PC-3 (cell line): ENCODE measurements around the gene WIZ. TPM values are rescaled to one million over a fixed set of nuclear protein-coding genes. Genes with fewer than 3 reads are reported as not detected.

Experiments used
- ATAC-seq: fragments of 200-7000 bp; cut with Tn5 transposase; 2 replicates; pipeline ENCODE4 v1.9.1; 2020; ENCODE audit warnings: mild to moderate bottlenecking, moderate library complexity
- BruUV-seq: library from RNA; stranded (reverse); fragments of 400-500 nt; replicated peaks from 2 replicates; lab custom pipeline; 2021; lab: Mats Ljungman, UMichigan
- CTCF ChIA-PET: fragments of 300-600 bp; sonication (Branson Sonifier 250); formaldehyde crosslinking; loops from one replicate; lab custom pipeline; 2022; ENCODE audit warnings: antibody characterized with exemption; lab: Charles Lee
- POLR2A ChIA-PET: fragments of 300-600 bp; sonication (Branson Sonifier 250); formaldehyde crosslinking; loops from one replicate; lab custom pipeline; 2022; ENCODE audit warnings: antibody characterized with exemption; ENCODE audit not compliant: unreplicated experiment; lab: Charles Lee
- DNase-seq: peaks from one replicate; pipeline ENCODE4 v3.0.0-alpha.2; 2015
- H2AFZ ChIP-seq: fragments of 300-600 bp; sonication (generic); 2 replicates; pipeline ENCODE4 v1.6.0; 2016; ENCODE audit warnings: antibody characterized with exemption, low read length
- H3F3A ChIP-seq: fragments of 300-600 bp; sonication (generic); one replicate; pipeline ENCODE4 v1.6.0; 2017; ENCODE audit warnings: antibody characterized with exemption, low read length, control low read depth, mild to moderate bottlenecking; ENCODE audit not compliant: unreplicated experiment
- H3K27ac ChIP-seq: fragments of 300-600 bp; sonication (generic); 2 replicates; pipeline ENCODE4 v1.5.1; 2016; ENCODE audit warnings: mild to moderate bottlenecking, low read length
- H3K27me3 ChIP-seq: fragments of 300-600 bp; sonication (generic); 2 replicates; pipeline ENCODE4 v1.6.1; 2016; ENCODE audit warnings: low read length, mixed read lengths
- H3K36me3 ChIP-seq: fragments of 300-600 bp; sonication (generic); 2 replicates; pipeline ENCODE4 v1.6.1; 2016; ENCODE audit warnings: low read depth, mixed run types, low read length, mixed read lengths
- H3K4me1 ChIP-seq: fragments of 300-600 bp; sonication (generic); 2 replicates; pipeline ENCODE4 v1.5.1; 2016; ENCODE audit warnings: low read length; ENCODE audit not compliant: insufficient read depth
- H3K4me2 ChIP-seq: fragments of 300-600 bp; sonication (generic); 2 replicates; pipeline ENCODE4 v1.6.0; 2016; ENCODE audit warnings: low read length
- H3K4me3 ChIP-seq: fragments of 300-600 bp; sonication (generic); 2 replicates; pipeline ENCODE4 v1.5.1; 2016; ENCODE audit warnings: mild to moderate bottlenecking, low read length, mixed read lengths
- H3K79me2 ChIP-seq: fragments of 300-600 bp; sonication (generic); 2 replicates; pipeline ENCODE4 v1.6.1; 2017; ENCODE audit warnings: low read length, mixed read lengths
- H3K9ac ChIP-seq: fragments of 300-600 bp; sonication (generic); 2 replicates; pipeline ENCODE4 v1.6.0; 2016; ENCODE audit warnings: mild to moderate bottlenecking, low read length
- H3K9me2 ChIP-seq: fragments of 300-600 bp; sonication (generic); replicated peaks from 2 replicates; pipeline ENCODE4 v1.6.1; 2016; ENCODE audit warnings: mixed run types, low read length, mixed read lengths
- H3K9me3 ChIP-seq: fragments of 300-600 bp; sonication (generic); 2 replicates; pipeline ENCODE4 v1.6.1; 2016; ENCODE audit warnings: low read length, mixed read lengths
- H4K20me1 ChIP-seq: fragments of 300-600 bp; sonication (generic); 2 replicates; pipeline ENCODE4 v1.6.1; 2016; ENCODE audit warnings: low read length, mixed read lengths
- EZH2 ChIP-seq: fragments of 300-600 bp; sonication (generic); IDR thresholded peaks from one replicate; pipeline ENCODE4 v1.6.1; 2017; ENCODE audit warnings: antibody characterized with exemption, mild to moderate bottlenecking, low read length; ENCODE audit not compliant: unreplicated experiment
- EZH2phosphoT487 ChIP-seq: fragments of 300-600 bp; sonication (generic); IDR thresholded peaks from 2 replicates; pipeline ENCODE4 v1.6.1; 2018; ENCODE audit warnings: mild to moderate bottlenecking, antibody characterized with exemption, low read length, borderline replicate concordance
- intact Hi-C: fragments of 100-400 bp; cut with micrococcal nuclease; formaldehyde crosslinking; loops from 2 replicates; pipeline ENCODE4 v1.9.0; 2023
- total RNA-seq: library from RNA; depleted of rRNA; stranded (reverse); fragments of >200 nt; gene quantifications from 2 replicates; pipeline ENCODE4 v1.2.3, GENCODE V29; 2014
- TF ChIP-seq, protein P1 (sequence below): fragments of 300-600 bp; sonication (generic); conservative IDR thresholded peaks from 2 replicates; pipeline ENCODE4 v1.5.1; 2017; ENCODE audit warnings: antibody characterized with exemption, low read depth, mild to moderate bottlenecking, low read length

Gene WIZ
- total RNA-seq, 1 experiment from 2014 or later = 35.1 TPM

DNA sequence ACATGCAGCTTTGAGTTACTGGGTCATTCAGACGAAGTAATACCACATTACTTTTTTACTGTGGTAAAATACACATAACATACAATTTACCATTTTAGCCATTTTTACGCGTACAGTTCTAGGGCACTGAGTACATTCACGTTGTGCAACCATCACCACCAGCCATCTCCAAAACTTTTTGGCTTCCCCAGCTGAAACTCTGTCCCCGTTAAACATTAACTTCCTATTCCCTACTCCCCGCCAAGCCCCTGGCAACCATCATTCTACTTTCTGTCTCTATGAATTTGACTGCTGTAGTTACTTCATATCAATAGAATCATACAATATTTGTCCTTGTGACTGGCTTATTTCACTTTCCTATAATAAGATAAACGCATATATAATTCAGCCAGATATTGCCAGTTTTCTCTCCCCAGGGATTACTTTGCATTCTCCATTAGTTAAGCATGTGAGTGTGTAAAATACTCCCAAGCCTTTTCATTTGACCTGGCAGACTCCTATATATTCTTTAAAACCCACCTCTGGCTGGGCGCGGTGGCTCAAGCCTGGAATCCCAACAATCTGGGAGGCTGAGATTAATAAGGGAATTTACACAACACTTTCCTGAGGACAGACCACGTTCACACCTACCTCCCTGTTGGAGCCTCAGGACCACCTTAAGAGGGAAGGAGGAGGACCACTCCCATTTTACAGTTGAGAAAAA is 48.6 kb upstream of the WIZ start:
- TF ChIP-seq, protein P1, sequence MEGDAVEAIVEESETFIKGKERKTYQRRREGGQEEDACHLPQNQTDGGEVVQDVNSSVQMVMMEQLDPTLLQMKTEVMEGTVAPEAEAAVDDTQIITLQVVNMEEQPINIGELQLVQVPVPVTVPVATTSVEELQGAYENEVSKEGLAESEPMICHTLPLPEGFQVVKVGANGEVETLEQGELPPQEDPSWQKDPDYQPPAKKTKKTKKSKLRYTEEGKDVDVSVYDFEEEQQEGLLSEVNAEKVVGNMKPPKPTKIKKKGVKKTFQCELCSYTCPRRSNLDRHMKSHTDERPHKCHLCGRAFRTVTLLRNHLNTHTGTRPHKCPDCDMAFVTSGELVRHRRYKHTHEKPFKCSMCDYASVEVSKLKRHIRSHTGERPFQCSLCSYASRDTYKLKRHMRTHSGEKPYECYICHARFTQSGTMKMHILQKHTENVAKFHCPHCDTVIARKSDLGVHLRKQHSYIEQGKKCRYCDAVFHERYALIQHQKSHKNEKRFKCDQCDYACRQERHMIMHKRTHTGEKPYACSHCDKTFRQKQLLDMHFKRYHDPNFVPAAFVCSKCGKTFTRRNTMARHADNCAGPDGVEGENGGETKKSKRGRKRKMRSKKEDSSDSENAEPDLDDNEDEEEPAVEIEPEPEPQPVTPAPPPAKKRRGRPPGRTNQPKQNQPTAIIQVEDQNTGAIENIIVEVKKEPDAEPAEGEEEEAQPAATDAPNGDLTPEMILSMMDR = no peak
- ChIA-PET POLR2A (no interaction called here), CTCF (no interaction called here)
- intact Hi-C loops = no loop called here
- Histone ChIP-seq H3K4me2 (no peak overlapping the region), H3K9me2 (no peaks in the 10 kb centered on the region), H3K9me3 (no peaks in the 10 kb centered on the region), H4K20me1 (no peaks in the 10 kb centered on the region), H2AFZ (no peak overlapping the region), H3K36me3 (no peaks in the 10 kb centered on the region), H3K9ac (no peak overlapping the region), H3K4me1 (no peaks in the 10 kb centered on the region), H3K79me2 (no peaks in the 10 kb centered on the region), H3K4me3 (no peak overlapping the region), H3K27me3 (no peaks in the 10 kb centered on the region), H3F3A (no peaks in the 10 kb centered on the region), H3K27ac (no peak overlapping the region)
- ATAC-seq (no peak), DNase-seq (no peak)
- BruUV-seq = no TSS peak

DNA sequence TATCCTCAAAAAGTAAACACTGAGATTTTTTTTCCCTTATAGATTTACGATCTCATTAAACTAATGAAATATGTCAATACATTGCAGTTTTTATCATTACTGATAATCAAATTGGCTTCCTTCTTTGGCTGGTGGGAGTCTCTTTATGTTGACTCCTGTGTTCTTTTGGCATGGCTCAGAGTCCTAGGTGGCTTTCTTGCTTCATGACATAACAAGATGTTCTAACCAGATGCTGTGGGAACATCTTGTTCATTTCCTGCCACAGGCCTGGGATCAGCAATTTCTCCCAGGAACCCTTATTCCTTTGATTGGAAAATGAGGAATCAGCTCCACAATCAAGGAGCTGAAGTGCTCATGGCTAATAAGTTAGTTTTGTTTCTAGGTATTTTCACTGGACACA is 45.4 kb upstream of the WIZ start:
- Histone ChIP-seq H3K36me3 (no peaks in the 10 kb centered on the region), H3K27me3 (no peaks in the 10 kb centered on the region), H3K4me3 (no peak overlapping the region), H4K20me1 (no peaks in the 10 kb centered on the region), H3K9me3 (no peaks in the 10 kb centered on the region), H3F3A (no peaks in the 10 kb centered on the region), H3K27ac (no peak overlapping the region), H3K9me2 (no peaks in the 10 kb centered on the region), H3K9ac (no peak overlapping the region), H3K79me2 (no peaks in the 10 kb centered on the region), H3K4me2 (no peak overlapping the region), H2AFZ (no peak overlapping the region), H3K4me1 (no peaks in the 10 kb centered on the region)
- intact Hi-C loops = no loop called here
- BruUV-seq = no TSS peak
- DNase-seq = no peak
- no peak for ATAC-seq
- ChIA-PET CTCF (no interaction called here), POLR2A (no interaction called here)
- TF ChIP-seq EZH2phosphoT487 = no peak
- TF ChIP-seq EZH2 = no peak
- TF ChIP-seq, protein P1 = no peak

DNA sequence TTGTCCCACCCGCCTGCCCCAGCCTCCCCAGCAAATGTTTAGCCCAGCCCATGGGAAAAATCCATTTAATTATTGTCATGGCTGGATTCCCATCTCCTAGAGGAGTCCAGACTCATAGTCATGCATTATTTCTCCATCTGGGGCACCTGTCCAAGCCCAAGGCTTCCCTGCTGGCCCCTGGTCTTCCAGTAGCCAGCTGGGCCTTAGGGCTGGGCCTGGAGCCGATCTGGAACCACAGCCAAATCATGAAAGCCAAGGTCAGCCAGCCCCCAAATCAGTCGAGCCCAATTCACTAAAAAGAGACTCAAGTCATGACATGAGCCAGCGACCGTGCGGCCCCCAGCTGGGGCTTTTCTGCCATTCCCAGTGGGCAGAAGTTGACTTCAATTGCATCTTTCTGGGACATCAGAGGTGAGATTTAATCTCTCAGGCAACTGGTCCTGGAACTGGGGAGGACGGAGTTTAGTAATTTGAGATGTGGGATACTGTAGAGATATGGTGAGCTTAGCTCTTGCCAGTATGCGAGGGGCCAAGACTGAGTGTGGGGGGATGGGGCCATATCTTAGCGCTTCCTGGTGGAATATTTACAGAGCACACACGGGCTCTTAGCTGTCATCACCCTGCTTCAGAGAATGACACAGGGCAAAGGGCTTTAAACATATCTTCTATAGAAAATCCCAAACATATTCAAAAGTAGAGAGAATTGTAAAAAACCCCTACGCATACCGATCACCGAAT is 38.9 kb upstream of the WIZ start:
- no peaks in the 10 kb centered on the region for H3K9me3 ChIP-seq
- H3K4me2 ChIP-seq = no peak overlapping the region
- no peak overlapping the region for H3K9ac ChIP-seq
- no peaks in the 10 kb centered on the region for H3K9me2 ChIP-seq
- ChIA-PET CTCF (no interaction called here), POLR2A (no interaction called here)
- no peaks in the 10 kb centered on the region for H3K36me3 ChIP-seq
- H3K27me3 ChIP-seq = no peaks in the 10 kb centered on the region
- no peak for DNase-seq
- H3K4me1 ChIP-seq = no peaks in the 10 kb centered on the region
- no peak for ATAC-seq
- intact Hi-C loops = no loop called here
- TF ChIP-seq, protein P1 = no peak
- TF ChIP-seq EZH2phosphoT487 (no peak), EZH2 (no peak)
- H3K27ac ChIP-seq = no peak overlapping the region
- H3K4me3 ChIP-seq = no peak overlapping the region
- no TSS peak for BruUV-seq
- no peaks in the 10 kb centered on the region for H3K79me2 ChIP-seq
- no peaks in the 10 kb centered on the region for H4K20me1 ChIP-seq
- H3F3A ChIP-seq = no peaks in the 10 kb centered on the region
- no peak overlapping the region for H2AFZ ChIP-seq
